HL-60 (cell line): ENCODE results near the gene UPF2.

Source experiments
- CTCF ChIP-seq: IDR thresholded peaks from one replicate; pipeline ENCODE4 v1.5.1; 2011; ENCODE audit warnings: low read length, control low read depth, inconsistent platforms; ENCODE audit not compliant: insufficient read depth
- GABPA ChIP-seq: IDR thresholded peaks from 2 replicates; pipeline ENCODE4 v1.6.1; 2012; ENCODE audit warnings: low read depth
- POLR2AphosphoS5 ChIP-seq: IDR thresholded peaks from 2 replicates; pipeline ENCODE4 v1.6.1; 2012; ENCODE audit warnings: low read depth
- REST ChIP-seq: IDR thresholded peaks from 2 replicates; pipeline ENCODE4 v1.6.1; 2012; ENCODE audit warnings: low read depth; ENCODE audit not compliant: insufficient replicate concordance

- TF ChIP-seq CTCF (no peak), POLR2AphosphoS5 (no peak), REST (no peak), GABPA (no peak)
These were observed 134.7 kb downstream of the UPF2 start for GRCh38 chr10:11907914-11908313.
